H9 (cell line): ENCODE results near the gene RND1. TPM values are rescaled to one million over a fixed set of nuclear protein-coding genes. Genes with fewer than 3 reads are reported as not detected.

Source experiments
- DNase-seq: peaks from one replicate; pipeline ENCODE4 v3.0.0-alpha.2; 2017
- H2AFZ ChIP-seq: one replicate; pipeline ENCODE4 v1.6.1; 2013; ENCODE audit warnings: mild to moderate bottlenecking, low read length, control low read depth, moderate library complexity
- H2AK5ac ChIP-seq: 2 replicates; pipeline ENCODE4 v1.6.1; 2013; ENCODE audit warnings: low read length, control low read depth, mixed read lengths; ENCODE audit not compliant: insufficient read length
- H2BK120ac ChIP-seq: one replicate; pipeline ENCODE4 v1.6.1; 2013; ENCODE audit warnings: low read depth, mild to moderate bottlenecking, low read length, control low read depth, inconsistent platforms; ENCODE audit not compliant: poor library complexity, severe bottlenecking
- H2BK12ac ChIP-seq: 2 replicates; pipeline ENCODE4 v1.6.1; 2013; ENCODE audit warnings: low read length, control low read depth, mixed read lengths, low read depth; ENCODE audit not compliant: insufficient read length
- H2BK15ac ChIP-seq: 2 replicates; pipeline ENCODE4 v1.6.1; 2013; ENCODE audit warnings: low read depth, low read length, control low read depth
- H2BK20ac ChIP-seq: one replicate; pipeline ENCODE4 v1.6.1; 2013; ENCODE audit warnings: low read depth, mild to moderate bottlenecking, low read length, control low read depth, inconsistent platforms; ENCODE audit not compliant: poor library complexity, severe bottlenecking
- H2BK5ac ChIP-seq: 2 replicates; pipeline ENCODE4 v1.6.1; 2013; ENCODE audit warnings: low read length, control low read depth, mixed read lengths; ENCODE audit not compliant: insufficient read length
- H3K14ac ChIP-seq: 2 replicates; pipeline ENCODE4 v1.6.1; 2013; ENCODE audit warnings: low read length, control low read depth; ENCODE audit not compliant: insufficient read depth
- H3K18ac ChIP-seq: 2 replicates; pipeline ENCODE4 v1.6.1; 2013; ENCODE audit warnings: low read depth, mild to moderate bottlenecking, mixed read lengths, low read length, control low read depth; ENCODE audit not compliant: insufficient read length
- H3K23ac ChIP-seq: 2 replicates; pipeline ENCODE4 v1.6.1; 2013; ENCODE audit warnings: low read length, control low read depth, mixed read lengths, low read depth; ENCODE audit not compliant: insufficient read length
- H3K23me2 ChIP-seq: 2 replicates; pipeline ENCODE4 v1.6.1; 2013; ENCODE audit warnings: low read depth, mild to moderate bottlenecking, mixed read lengths, low read length, control low read depth; ENCODE audit not compliant: insufficient read length, poor library complexity, severe bottlenecking
- H3K27ac ChIP-seq: 2 replicates; pipeline ENCODE4 v1.5.1; 2013; ENCODE audit warnings: low read length, control low read depth, mixed read lengths, low read depth; ENCODE audit not compliant: insufficient read length
- H3K27me3 ChIP-seq: 2 replicates; pipeline ENCODE4 v1.6.1; 2013; ENCODE audit warnings: low read length, control low read depth, inconsistent platforms; ENCODE audit not compliant: insufficient read depth
- H3K4ac ChIP-seq: 2 replicates; pipeline ENCODE4 v1.6.1; 2013; ENCODE audit warnings: low read depth, mild to moderate bottlenecking, control low read depth, inconsistent platforms, low read length, moderate library complexity
- H3K4me1 ChIP-seq: 2 replicates; pipeline ENCODE4 v1.6.1; 2013; ENCODE audit warnings: low read length, control low read depth, inconsistent platforms; ENCODE audit not compliant: insufficient read depth
- H3K4me2 ChIP-seq: 2 replicates; pipeline ENCODE4 v1.6.1; 2013; ENCODE audit warnings: low read length, control low read depth, mixed read lengths; ENCODE audit not compliant: insufficient read length, insufficient read depth
- H3K56ac ChIP-seq: 2 replicates; pipeline ENCODE4 v1.6.1; 2013; ENCODE audit warnings: low read depth, mild to moderate bottlenecking, mixed read lengths, low read length, control low read depth; ENCODE audit not compliant: insufficient read length
- H3K79me1 ChIP-seq: 2 replicates; pipeline ENCODE4 v1.6.1; 2013; ENCODE audit warnings: low read depth, mild to moderate bottlenecking, moderate library complexity, low read length, control low read depth, inconsistent platforms; ENCODE audit not compliant: insufficient read depth, poor library complexity, severe bottlenecking
- H3K79me2 ChIP-seq: 2 replicates; pipeline ENCODE4 v1.6.1; 2013; ENCODE audit warnings: low read length, control low read depth, inconsistent platforms; ENCODE audit not compliant: insufficient read depth
- H3K9ac ChIP-seq: 2 replicates; pipeline ENCODE4 v1.6.1; 2013; ENCODE audit warnings: low read length, control low read depth, mixed read lengths; ENCODE audit not compliant: insufficient read length; ENCODE audit errors: extremely low read depth
- H3K9me3 ChIP-seq: one replicate; pipeline ENCODE4 v1.6.1; 2013; ENCODE audit warnings: low read depth, low read length, inconsistent platforms; ENCODE audit not compliant: control insufficient read depth
- H3T11ph ChIP-seq: one replicate; pipeline ENCODE4 v1.6.1; 2013; ENCODE audit warnings: mild to moderate bottlenecking, low read length, control low read depth, inconsistent platforms
- H4K20me1 ChIP-seq: one replicate; pipeline ENCODE4 v1.6.1; 2013; ENCODE audit not compliant: control insufficient read depth, insufficient read length, insufficient read depth
- H4K5ac ChIP-seq: 2 replicates; pipeline ENCODE4 v1.6.1; 2013; ENCODE audit warnings: low read depth, mild to moderate bottlenecking, mixed read lengths, low read length, control low read depth; ENCODE audit not compliant: insufficient read length
- H4K8ac ChIP-seq: replicated peaks from 2 replicates; pipeline ENCODE4 v1.6.1; 2013; ENCODE audit warnings: low read length, control low read depth, mixed read lengths, low read depth; ENCODE audit not compliant: insufficient read length
- H4K91ac ChIP-seq: 2 replicates; pipeline ENCODE4 v1.6.1; 2013; ENCODE audit warnings: low read depth, mild to moderate bottlenecking, moderate library complexity, mixed read lengths, low read length, control low read depth; ENCODE audit not compliant: insufficient read length
- H3K27ac Mint-ChIP-seq, 3 experiments: 2 replicates in 2 of 3; 3 replicates in 1 of 3; pipeline ENCODE4 v1.8.0; 2020 to 2021; ENCODE audit warnings: mixed read lengths in 3 of 3, mild to moderate bottlenecking in 1 of 3, moderate library complexity in 1 of 3
- H3K27me3 Mint-ChIP-seq: 2 replicates; pipeline ENCODE4 v1.8.0; 2021; ENCODE audit warnings: low read depth, mild to moderate bottlenecking, moderate library complexity, mixed read lengths
- H3K36me3 Mint-ChIP-seq, 3 experiments: 2 replicates in 2 of 3; 3 replicates in 1 of 3; pipeline ENCODE4 v1.8.0; 2020 to 2021; ENCODE audit warnings: low read depth in 3 of 3, mixed read lengths in 3 of 3; ENCODE audit not compliant: insufficient read depth in 1 of 3
- H3K4me1 Mint-ChIP-seq, 2 experiments: 2 replicates each; pipeline ENCODE4 v1.8.0; 2020; ENCODE audit warnings: mixed read lengths in 2 of 2
- H3K4me3 Mint-ChIP-seq, 2 experiments: 2 replicates in 1 of 2; 3 replicates in 1 of 2; pipeline ENCODE4 v1.8.0; 2020 to 2021; ENCODE audit warnings: mild to moderate bottlenecking in 2 of 2, mixed read lengths in 2 of 2, moderate library complexity in 1 of 2
- H3K9me3 Mint-ChIP-seq, 2 experiments: 2 replicates in 1 of 2; 3 replicates in 1 of 2; pipeline ENCODE4 v1.8.0; 2020; ENCODE audit warnings: mild to moderate bottlenecking in 2 of 2, mixed read lengths in 2 of 2, moderate library complexity in 1 of 2
- CTCF ChIP-seq: fragments of 200-600 bp; sonication (generic); conservative IDR thresholded peaks from 3 replicates; pipeline ENCODE4 v1.8.0; 2021; ENCODE audit warnings: antibody characterized with exemption, mild to moderate bottlenecking
- WGBS: extraction: QIAGEN DNeasy Blood & Tissue Kit; methylation state at CpG from one replicate; pipeline ENCODE4 v1.1.7; 2013; ENCODE audit warnings: missing lambda C conversion rate, low lambda C conversion rate, mixed read lengths; ENCODE audit not compliant: insufficient read length; ENCODE audit errors: extremely low coverage; 5-methylcytosine and 5-hydroxymethylcytosine counted together
- total RNA-seq: library from RNA; stranded (reverse); gene quantifications from 2 replicates; pipeline ENCODE4 v1.2.1, GENCODE V29; 2021

RND1 gene
- total RNA-seq, 1 experiment from 2014 or later, result 9.7 TPM

- Mint-ChIP-seq H3K4me1 (no peaks in the 10 kb centered on the region), H3K27me3 (no peaks in the 10 kb centered on the region), H3K9me3 (no peaks in the 10 kb centered on the region), H3K36me3 (peaks cover 54 to 90% (median 81%) of the 10 kb centered on the region in 3 experiments; a peak in 6 of 7 replicates), H3K4me3 (no peak overlapping the region), H3K27ac (no peak overlapping the region)
- 0 out of 3 replicates have a peak, but pooled peaks have one; percentile 19 for TF ChIP-seq CTCF
- Histone ChIP-seq H2BK5ac (no peak overlapping the region), H3K4me2 (no peak overlapping the region), H2BK12ac (no peak overlapping the region), H3K18ac (no peak overlapping the region), H2AK5ac (no peak overlapping the region), H3T11ph (no peak overlapping the region), H3K23me2 (no peaks in the 10 kb centered on the region), H4K5ac (no peak overlapping the region), H3K9me3 (no peaks in the 10 kb centered on the region), H3K79me2 (no peaks in the 10 kb centered on the region), H4K20me1 (no peaks in the 10 kb centered on the region), H2BK120ac (no peak overlapping the region), H4K91ac (no peak overlapping the region), H3K56ac (no peak overlapping the region), H3K79me1 (no peaks in the 10 kb centered on the region), H3K14ac (no peak overlapping the region), H2BK15ac (no peak overlapping the region), H3K23ac (no peak overlapping the region), H2AFZ (no peak overlapping the region), H3K27ac (no peak overlapping the region), H4K8ac (no peak overlapping the region), H3K4me1 (no peaks in the 10 kb centered on the region), H2BK20ac (no peak overlapping the region), H3K9ac (no peak overlapping the region), H3K27me3 (no peaks in the 10 kb centered on the region), H3K4ac (no peak overlapping the region)
- no CpG with 5 or more reads among the region's 12 CpGs for WGBS
- DNase-seq, result no peak
Observed at GRCh38 chr12:48832321-48833060, 33.2 kb downstream of the RND1 start.
